ENCODE measurements around the gene CCDC149.

DNA sequence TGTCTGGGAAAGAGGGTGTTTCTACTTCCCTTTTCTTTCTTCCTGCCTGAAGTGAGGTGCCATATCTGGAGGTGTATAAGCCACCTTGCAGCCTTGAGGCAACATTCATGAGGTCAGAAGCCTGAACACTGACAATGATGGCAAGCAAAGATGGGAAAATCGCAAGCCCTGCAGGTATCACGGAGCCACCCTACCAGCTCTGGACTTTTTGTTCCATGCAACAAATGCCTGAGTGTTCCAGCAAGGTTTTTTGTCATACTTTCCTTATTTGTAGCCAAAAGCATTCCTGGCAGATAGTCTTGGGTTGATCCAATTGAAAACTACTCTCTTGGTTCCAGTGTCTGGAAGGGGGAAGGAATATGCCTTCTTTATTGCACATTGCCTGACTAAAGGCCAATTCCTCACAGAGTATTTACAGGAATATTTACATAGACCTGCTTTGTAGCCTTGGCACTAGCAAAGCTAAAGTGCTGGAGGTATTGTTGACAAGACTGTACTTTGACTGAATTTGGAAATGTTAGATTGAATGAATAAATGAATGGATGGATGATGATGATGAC, 131.8 kb downstream of the CCDC149 start:
- TF ChIP-seq, protein P1, sequence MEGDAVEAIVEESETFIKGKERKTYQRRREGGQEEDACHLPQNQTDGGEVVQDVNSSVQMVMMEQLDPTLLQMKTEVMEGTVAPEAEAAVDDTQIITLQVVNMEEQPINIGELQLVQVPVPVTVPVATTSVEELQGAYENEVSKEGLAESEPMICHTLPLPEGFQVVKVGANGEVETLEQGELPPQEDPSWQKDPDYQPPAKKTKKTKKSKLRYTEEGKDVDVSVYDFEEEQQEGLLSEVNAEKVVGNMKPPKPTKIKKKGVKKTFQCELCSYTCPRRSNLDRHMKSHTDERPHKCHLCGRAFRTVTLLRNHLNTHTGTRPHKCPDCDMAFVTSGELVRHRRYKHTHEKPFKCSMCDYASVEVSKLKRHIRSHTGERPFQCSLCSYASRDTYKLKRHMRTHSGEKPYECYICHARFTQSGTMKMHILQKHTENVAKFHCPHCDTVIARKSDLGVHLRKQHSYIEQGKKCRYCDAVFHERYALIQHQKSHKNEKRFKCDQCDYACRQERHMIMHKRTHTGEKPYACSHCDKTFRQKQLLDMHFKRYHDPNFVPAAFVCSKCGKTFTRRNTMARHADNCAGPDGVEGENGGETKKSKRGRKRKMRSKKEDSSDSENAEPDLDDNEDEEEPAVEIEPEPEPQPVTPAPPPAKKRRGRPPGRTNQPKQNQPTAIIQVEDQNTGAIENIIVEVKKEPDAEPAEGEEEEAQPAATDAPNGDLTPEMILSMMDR (IDR thresholded peaks at IDR 0.05), result no peak
- no peak for TF ChIP-seq POLR2AphosphoS5 (IDR thresholded peaks at IDR 0.05; ENCODE audit: low read depth, low read length)
- TF ChIP-seq TCF7L2 (IDR thresholded peaks at IDR 0.05; ENCODE audit: low read depth, low read length), result no peak
- TF ChIP-seq, protein P2, sequence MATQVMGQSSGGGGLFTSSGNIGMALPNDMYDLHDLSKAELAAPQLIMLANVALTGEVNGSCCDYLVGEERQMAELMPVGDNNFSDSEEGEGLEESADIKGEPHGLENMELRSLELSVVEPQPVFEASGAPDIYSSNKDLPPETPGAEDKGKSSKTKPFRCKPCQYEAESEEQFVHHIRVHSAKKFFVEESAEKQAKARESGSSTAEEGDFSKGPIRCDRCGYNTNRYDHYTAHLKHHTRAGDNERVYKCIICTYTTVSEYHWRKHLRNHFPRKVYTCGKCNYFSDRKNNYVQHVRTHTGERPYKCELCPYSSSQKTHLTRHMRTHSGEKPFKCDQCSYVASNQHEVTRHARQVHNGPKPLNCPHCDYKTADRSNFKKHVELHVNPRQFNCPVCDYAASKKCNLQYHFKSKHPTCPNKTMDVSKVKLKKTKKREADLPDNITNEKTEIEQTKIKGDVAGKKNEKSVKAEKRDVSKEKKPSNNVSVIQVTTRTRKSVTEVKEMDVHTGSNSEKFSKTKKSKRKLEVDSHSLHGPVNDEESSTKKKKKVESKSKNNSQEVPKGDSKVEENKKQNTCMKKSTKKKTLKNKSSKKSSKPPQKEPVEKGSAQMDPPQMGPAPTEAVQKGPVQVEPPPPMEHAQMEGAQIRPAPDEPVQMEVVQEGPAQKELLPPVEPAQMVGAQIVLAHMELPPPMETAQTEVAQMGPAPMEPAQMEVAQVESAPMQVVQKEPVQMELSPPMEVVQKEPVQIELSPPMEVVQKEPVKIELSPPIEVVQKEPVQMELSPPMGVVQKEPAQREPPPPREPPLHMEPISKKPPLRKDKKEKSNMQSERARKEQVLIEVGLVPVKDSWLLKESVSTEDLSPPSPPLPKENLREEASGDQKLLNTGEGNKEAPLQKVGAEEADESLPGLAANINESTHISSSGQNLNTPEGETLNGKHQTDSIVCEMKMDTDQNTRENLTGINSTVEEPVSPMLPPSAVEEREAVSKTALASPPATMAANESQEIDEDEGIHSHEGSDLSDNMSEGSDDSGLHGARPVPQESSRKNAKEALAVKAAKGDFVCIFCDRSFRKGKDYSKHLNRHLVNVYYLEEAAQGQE (IDR thresholded peaks at IDR 0.05; ENCODE audit: insufficient read depth in 1 of 2, low read depth in 2 of 2, low read length in 1 of 2), result no peak

All from Panc1 (cell line).